NCI-H774 (cell line): ENCODE measurements around the gene RASGRP2.

Experiments
- DNase-seq: peaks from one replicate; lab custom pipeline; 2025; lab: John Stamatoyannopoulos, UW

Gene RASGRP2

GRCh38 chr11:64739871-64740270, 4.1 kb downstream of the RASGRP2 start:
- DNase-seq, result no peak

DNA sequence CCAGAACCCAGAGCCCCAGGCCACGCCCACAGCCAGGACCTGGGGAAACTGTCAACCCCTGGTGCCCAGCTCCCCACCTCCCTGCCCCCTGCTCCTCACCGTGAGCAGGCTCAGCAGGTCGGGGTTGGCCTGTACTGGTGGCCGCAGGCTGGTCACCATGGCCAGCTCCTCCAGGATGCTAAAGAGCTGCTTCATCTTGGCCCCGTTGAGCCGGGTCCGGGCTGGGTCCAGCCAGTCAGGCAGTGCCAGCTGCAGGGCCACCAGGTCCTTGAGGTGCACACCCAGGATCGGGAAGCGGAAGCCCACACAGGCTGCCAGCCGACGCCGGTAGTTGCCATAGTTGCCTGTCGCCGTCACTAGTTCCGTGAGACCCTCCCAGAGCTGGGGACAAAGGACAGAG, 7.3 kb downstream of the RASGRP2 start:
- no peak for DNase-seq

DNA sequence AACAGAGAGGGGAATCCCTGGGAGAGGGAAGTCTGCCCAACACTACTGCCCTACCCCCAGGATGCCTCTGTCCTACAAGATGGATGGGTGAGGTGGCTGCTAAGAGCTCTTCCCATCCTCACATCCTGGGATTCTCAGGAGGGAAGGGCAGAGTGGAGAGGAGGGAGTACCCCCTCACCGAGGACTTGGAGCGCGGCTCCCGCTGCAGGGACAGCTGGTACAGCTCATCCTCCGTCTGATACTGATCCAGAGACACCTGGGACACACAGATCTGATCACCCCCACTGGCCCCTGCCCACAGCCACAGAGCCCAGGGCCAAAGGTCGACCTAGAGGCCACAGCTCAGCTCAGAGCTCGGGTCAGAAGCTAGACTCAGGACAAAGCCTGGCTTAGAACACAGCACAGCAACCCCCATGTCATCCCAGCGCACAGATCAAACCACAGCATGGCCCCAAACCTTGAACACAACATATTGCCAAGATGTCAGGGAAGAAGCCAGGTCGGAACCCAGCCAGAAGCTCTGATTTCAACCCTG, 8.2 kb downstream of the RASGRP2 start:
- DNase-seq, result no peak

- DNase-seq, result no peak
Measured at GRCh38 chr11:64734811-64735724, 8.9 kb downstream of the RASGRP2 start.

DNA sequence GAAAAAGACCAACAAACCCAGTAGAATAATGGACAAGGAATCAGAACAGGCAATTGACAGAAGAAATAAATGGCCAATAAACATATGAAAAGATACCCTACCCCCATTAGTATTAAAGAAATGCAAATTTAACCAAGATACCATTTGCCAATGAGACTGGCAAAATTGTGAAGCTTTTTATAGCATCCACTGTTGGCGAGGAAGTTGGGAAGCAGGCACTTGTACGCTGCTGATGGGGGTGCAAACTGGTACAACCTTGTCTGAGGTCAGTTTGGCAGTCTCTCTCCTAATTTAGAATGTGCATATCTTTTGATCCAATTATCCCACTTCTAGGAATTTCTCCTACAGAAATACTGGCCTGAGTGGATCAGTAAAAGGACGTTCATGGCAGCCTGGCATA, 12.3 kb downstream of the RASGRP2 start:
- DNase-seq, result no peak

GRCh38 chr11:64729851-64730382, 14.0 kb downstream of the RASGRP2 start:
- DNase-seq, result peak; percentile 14

DNA sequence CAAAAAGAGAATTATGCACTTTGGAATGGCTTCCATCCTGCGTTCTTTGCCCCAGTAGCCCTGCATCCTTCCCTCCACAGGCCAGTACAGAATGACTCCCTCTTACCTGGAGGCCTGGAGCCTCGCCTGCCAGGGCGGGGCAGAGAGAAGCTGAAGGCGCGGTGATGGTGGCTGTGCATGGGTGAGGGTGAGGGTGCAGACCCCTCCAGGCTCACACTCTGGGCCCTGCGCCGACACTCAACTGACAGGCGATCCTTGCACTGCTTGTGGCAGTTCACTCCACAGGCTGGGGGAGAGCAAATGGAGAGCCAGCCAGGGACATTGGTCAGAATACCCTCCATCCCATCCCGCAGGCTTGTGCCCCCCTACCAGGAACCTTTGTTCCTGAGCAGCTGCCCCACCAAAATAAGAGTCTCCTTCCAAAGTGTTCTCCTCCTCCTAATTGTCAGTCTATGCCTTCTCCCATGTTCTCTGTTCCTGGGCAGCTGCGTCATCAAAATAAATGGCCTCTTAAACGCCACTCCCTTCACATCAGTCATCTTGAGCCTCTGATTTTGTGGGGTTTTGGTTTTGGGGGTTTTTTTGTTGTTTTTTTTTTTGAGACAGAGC, 15.1 kb downstream of the RASGRP2 start:
- no peak for DNase-seq

DNA sequence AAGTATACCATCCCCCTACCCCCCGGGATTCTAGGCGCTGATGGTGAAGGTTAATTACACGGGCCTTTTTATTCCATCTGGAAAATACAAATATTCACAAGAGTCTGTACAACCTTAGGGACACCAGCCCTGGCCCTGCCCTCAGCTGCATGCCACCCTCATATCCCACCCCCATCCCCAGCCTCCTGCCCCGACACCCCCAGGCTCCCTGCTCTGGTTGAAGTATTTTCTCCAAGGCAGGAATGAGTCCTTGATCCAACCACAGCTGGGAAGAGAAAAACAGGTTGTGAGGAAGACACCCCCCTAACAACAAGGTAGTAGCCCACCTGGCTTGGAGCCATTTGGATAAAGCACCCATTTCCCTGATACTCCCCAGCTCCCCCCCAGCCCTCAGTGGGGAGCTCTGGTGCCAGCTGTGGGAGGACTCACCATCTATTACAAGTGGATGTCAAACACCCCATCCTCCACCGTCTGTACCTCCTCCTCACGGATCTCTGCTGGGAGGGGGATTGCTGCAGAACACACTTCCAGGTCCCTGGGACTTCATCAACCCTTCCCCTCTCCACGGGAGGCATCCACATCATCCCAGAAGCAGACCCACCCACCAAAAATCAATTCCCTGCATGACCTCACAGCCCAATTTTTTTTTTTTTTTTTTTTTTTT, 16.9 kb downstream of the RASGRP2 start:
- DNase-seq, result no peak

- no peak for DNase-seq
Measured at GRCh38 chr11:64726211-64726641, 17.7 kb downstream of the RASGRP2 start.

DNA sequence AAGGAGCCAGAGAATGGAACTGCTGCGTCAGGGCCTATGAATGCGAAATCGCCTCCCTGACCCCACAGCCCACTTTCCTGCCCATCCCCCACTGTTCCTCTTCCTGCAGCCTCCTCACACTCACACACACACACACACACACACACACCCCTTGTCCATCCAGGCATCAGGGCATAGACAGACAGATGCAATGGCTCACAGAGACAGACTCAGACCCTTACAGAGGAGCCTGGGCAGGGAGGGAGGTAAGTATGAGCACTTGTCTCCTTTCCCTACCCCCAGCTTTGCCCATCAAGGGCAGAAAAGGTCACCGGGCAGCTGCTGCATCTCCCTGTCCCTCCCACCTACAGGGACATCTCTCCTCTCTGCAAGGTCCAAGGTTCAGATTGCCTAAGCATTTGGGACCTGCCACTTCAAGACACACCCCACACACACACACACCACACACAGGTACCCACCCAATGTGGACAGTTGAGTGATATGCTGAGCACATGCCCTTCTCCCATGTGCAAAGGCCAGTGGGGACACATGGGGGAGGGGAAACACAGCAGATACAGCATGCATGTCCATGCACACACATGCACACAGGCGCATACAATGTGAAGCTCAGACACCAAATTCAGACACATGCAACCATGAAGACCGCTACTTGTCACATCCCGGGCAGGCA, 18.9 kb downstream of the RASGRP2 start:
- no peak for DNase-seq

DNA sequence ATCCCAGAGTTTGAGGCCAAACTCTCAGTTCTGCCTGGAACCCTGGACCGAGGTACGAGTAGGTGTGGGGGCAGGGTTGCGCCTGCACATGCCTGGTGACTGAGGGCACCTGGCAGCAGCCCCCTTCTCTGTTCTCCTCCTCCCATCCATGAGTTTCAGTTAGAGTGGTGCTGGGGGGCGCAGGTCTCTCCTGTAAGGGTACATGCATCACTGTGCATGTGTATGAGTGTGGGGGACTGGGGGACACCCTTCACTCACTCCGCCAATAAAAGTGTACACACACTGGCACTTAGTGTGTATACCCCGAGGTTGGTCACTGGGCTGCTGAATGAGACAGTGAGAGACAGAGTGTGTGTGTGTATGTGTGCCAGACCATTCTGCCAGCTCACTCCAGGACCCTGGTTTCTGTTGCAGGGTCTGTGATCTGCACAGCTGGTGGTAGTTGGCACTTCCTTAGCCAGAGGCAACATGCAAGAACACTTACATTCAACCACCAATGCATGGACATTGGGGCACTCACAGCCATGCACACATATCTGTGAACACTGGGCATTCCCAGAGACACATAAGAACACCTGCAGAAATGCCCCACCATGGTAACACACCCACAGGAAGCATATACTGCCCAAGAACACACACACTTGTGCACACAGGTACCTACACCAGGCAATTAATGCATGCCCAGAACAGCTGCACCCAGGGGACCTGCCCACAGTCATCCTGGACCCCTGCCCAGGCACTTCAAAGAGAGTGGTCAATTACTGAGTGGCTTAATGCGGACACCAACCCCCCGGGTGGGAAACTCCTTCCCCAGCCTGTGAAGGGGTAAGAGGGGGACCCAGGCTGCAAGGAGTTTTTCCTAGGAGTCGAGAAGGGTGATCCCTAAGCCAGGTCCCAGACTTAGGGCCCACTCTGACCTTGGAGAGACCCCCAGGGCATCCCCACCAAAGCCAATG, 19.8 kb downstream of the RASGRP2 start:
- DNase-seq, result no peak

DNA sequence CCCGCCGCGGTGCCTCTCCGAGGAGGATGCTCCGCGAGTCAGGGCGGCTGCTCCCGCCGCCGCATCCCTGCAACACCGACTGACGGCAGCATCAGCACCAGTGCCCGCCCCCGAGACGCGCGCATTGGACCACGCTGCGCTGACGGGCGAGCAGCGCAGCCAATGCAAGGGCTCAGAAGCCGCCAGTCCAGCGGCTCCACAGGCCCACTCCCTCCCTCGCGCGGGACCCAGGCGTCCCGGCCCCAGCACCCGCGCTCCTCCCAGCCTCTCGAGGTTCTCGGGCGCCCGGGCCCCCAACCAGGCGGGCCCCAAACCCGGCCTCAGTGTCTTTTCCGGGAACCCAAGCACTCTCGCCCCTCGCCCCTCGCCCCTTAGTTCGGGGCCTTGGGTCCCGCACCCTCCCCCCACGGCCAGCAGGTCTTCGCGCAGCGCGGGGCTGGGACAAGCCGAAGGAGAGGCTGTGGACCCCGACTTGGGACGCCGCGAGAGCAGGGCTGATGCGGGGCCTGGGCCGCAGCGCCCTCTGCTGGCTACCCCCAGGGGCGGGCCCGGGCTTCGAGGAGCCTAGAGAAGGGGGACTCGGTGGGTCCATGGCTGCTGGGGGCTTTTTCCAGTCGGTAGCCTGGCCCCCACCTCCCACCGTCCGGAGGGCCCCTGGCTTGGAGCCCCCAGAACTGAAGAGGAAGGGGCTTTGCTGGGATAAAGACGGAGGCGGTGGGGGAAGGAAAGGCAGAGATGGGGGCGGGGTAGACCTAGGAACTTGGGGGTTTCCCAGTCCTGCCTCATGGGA, 20.6 kb downstream of the RASGRP2 start, which contains the start of gene NRXN2:
Gene NRXN2 (minus strand): TSS at position 81 of the 790 bp plus-strand sequence. CDS start 9,498 bp downstream, outside the sequence.
- DNase-seq, result peak; percentile 82

DNA sequence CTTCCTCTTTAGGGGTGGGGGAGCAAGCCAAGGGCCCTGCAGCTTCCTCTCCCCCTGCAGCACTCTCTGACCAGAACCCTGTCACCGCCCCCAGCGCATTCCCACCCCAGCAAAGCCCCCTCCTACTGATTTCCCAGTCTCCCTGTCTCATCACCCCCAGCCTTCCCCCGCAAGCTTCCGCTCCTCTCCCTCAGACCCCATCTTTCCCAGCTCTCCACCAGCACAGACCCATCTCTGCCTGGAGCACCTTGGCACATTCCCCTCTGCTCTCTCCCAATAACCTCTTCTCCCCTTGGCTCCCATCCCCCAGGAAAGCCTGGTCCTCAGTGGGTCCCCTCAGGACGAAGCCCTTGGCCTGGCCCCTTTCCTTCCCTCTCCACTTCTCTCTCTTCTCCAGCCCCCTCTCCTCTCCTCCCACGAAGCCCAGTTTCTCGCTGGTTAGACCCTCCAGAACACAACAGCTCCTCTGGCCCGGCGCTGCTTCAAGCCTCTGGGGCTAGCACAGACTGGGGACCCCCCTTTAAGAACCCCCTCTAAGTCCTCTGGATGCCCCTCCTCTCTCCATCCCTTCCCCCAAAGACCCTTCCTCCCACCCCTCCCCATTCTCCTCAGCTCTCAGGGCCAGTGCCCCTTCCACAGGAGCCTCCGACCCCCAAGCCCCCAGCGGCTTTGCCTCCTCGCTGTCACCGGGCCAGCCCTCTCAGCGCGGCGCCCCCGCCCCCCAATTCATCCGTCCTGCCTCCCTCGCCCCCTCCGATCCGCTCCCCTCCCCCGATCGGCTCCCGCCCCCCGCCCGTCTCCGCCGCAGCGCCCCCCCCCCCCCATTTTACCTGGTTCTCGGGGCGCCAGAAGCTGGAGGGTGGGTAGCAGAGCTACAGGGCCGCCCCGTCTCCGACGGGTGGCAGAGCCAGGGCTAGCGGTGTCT, 21.5 kb downstream of the RASGRP2 start:
- no peak for DNase-seq

GRCh38 chr11:64721359-64721699, 22.6 kb downstream of the RASGRP2 start:
- no peak for DNase-seq

DNA sequence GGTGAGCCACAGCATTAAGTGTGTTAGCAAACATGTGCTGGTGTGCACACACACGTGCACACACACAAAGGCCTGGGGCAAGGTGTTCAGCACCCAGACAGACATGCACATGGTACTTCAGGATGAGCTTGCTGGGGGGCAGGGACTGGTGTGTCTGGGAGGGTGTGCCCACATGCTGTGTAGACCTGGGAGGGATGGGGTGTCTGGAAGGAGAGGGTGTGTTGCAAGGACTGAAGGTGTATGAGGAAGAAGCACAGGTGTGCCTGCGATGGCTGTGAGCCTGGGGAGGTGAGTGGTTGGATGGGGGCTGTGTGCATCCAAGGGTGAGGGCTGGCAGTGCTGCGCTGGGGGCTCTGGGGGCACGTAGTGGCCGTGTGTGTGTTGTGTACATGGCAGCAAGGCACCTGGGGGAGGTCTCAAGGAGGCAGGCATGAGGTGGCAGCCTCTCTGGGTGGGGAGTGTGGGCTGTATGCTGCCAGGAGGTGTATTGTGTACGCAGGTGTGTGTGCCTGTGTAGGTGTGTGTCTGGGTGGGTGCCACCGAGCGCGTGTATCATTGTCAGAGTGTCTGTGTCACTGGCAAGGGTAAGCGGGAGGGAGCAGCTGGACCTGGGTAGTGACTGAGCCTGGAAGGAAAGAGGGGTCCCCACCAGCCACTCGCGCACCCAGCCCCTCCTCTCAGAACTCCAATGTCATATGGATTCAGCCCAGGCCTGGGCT, 23.1 kb downstream of the RASGRP2 start:
- no peak for DNase-seq

GRCh38 chr11:64720167-64720566, 23.8 kb downstream of the RASGRP2 start:
- no peak for DNase-seq

DNA sequence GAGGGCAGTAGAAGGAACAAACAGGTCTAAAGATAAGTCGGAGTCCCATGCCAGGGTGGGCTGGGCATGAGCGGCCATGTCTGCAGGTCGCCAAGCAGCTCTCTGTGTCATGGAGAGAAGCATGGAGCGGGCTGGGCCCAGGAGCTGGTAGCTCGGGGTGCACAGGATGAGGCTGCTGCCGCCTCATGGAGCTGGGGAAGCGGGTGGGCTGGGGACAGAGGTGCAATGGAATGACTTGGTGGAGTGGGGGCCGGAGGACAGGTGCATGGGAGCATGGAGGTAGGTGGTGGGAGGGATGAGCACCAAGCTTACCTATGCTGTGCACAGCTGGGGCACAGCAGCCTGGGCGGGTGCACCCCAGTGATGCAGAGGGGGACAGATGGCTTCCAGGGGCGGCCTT, 24.5 kb downstream of the RASGRP2 start:
- no peak for DNase-seq

GRCh38 chr11:64718780-64719124, 25.2 kb downstream of the RASGRP2 start:
- DNase-seq, result no peak
